Measurements from ENCODE around the gene CPM. TPM values are rescaled to one million over a fixed set of nuclear protein-coding genes. Genes with fewer than 3 reads are reported as not detected.

Gene CPM
- total RNA-seq, 1 donor from 2014 or later = 41.7 TPM

GRCh38 chr12:68832504-68832867, 100.5 kb downstream of the CPM start:
- TF ChIP-seq, protein P1, sequence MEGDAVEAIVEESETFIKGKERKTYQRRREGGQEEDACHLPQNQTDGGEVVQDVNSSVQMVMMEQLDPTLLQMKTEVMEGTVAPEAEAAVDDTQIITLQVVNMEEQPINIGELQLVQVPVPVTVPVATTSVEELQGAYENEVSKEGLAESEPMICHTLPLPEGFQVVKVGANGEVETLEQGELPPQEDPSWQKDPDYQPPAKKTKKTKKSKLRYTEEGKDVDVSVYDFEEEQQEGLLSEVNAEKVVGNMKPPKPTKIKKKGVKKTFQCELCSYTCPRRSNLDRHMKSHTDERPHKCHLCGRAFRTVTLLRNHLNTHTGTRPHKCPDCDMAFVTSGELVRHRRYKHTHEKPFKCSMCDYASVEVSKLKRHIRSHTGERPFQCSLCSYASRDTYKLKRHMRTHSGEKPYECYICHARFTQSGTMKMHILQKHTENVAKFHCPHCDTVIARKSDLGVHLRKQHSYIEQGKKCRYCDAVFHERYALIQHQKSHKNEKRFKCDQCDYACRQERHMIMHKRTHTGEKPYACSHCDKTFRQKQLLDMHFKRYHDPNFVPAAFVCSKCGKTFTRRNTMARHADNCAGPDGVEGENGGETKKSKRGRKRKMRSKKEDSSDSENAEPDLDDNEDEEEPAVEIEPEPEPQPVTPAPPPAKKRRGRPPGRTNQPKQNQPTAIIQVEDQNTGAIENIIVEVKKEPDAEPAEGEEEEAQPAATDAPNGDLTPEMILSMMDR (conservative IDR thresholded peaks at IDR 0.05; ENCODE audit: low read depth, low read length) = no peak
- H3K4me3 ChIP-seq (ENCODE audit: low read depth, low read length) = no peak overlapping the region
- DNase-seq (ENCODE audit: low read depth) = no peak

DNA sequence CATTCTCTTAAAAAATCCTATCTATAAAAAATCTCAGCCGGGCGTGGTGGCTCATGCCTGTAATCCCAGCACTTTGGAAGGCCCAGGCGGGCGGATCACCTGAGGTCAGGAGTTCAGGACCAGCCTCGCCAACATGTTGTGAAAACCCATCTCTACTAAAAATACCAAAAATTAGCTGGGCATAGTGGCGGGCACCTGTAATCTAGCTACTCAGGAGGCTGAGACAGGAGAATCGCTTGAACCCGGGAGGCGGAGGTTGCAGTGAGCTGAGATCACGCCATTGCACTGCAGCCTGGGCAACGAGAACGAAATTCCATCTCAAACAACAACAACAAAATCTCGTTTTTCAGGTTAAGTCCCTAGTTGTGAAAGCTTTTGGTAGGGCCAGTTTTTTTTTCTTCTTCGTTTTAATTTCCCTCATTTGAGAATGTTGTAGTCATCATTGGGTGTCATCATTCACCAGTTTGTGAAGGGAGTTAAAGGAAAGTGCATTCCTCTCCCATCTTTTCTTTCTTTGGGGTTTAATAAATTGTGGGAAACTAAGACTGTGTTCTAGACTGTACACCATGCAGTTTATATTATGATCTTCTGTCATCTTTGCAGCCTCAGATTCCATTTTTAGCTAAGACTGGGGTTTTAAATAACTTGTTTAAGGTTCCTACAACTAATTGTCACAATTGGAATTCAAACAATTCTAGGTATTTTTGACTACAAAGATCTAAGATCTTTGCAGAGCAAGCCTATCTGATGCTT, 101.0 kb downstream of the CPM start:
- TF ChIP-seq, protein P1 (conservative IDR thresholded peaks at IDR 0.05; ENCODE audit: low read depth, low read length) = no peak
- DNase-seq (ENCODE audit: low read depth) = no peak
- H3K4me3 ChIP-seq (ENCODE audit: low read depth, low read length) = no peak overlapping the region

GRCh38 chr12:68831272-68831671, 101.7 kb downstream of the CPM start:
- DNase-seq (ENCODE audit: low read depth) = no peak
- TF ChIP-seq, protein P1 (conservative IDR thresholded peaks at IDR 0.05; ENCODE audit: low read depth, low read length) = no peak
- H3K4me3 ChIP-seq (ENCODE audit: low read depth, low read length) = no peak overlapping the region

DNA sequence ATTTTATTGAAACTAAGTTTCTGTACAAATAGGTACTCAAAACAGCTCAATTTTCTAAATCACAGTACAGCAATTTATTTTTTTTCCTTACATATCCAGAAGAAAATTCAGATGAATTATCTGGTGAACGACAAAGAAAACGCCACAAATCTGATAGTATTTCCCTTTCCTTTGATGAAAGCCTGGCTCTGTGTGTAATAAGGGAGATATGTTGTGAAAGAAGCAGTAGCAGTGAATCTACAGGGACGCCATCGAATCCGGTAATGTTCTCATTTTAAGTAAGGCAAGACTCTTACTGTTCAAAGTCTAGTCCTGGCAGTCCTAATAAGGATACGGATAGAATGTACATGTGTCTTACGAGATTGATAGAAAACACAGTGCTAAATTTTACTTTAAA, 104.3 kb downstream of the CPM start:
- DNase-seq (ENCODE audit: low read depth) = no peak
- TF ChIP-seq, protein P1 (conservative IDR thresholded peaks at IDR 0.05; ENCODE audit: low read depth, low read length) = no peak
- no peak overlapping the region for H3K4me3 ChIP-seq (ENCODE audit: low read depth, low read length)

DNA sequence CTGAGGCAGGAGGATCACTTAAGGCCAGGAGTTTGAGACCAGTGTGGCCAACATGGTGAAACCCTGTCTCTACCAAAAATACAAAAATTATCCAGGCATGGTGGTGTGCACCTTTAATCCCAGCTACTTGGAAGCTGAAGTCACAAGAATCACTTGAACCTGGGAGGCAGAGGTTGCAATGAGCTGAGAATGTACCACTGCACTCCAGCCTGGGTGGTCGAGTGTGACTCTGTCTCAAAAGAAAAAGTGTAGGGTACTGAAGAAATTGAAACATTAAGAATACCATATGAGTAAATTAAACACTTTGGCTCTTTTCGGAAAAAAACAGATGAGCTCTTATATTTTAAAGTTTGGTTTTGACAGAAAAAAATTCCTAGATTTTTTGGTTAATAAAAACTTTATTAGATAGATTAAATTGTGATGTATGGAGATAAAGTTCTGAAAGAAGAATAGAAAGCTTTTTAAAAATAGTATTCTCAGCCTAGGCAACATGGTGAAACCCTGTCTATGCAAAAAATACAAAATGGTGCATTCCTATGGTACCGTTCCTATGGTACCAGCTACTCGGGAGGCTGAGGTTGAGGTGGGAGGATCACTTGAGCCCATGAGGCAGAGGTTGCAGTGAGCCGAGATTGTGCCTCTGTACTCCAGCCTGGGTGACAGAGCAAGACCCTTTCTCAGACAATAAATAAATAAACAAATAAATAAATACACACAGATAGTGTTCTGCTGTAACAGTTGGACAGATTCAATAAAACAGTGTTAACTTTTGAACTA, 104.9 kb downstream of the CPM start:
- H3K4me3 ChIP-seq (ENCODE audit: low read depth, low read length) = no peak overlapping the region
- TF ChIP-seq, protein P1 (conservative IDR thresholded peaks at IDR 0.05; ENCODE audit: low read depth, low read length) = no peak
- DNase-seq (ENCODE audit: low read depth) = no peak

DNA sequence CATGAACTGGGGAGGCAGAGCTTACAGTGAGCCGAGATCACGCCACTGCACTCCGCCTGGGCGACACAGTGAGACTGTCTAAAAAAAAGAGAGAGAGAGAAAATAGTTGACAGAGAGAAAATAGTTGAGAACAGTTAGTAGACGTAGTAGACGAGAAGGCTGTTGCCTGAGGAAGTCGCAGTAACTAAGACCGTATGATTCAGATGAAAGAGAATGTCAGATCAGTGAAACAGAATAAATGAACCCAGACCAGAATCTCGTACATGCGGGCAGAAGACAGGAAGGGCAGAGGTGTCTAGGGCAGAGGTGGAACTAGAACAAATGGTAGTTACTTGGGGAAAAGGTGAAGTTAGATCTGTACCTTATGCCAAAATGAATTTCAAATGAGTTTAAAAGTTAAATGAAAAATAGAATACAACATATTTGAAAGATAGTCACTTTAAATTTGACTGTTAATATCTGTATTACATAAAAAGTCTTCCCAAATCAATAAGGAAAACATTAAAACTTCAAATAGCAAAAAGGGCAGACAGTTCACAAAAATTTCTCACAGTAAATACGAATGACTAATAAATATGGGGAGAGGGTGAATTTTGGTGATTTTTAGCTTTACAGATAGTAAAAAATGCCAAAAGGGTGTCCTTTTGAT, 107.3 kb downstream of the CPM start:
- TF ChIP-seq, protein P1 (conservative IDR thresholded peaks at IDR 0.05; ENCODE audit: low read depth, low read length) = no peak
- no peak overlapping the region for H3K4me3 ChIP-seq (ENCODE audit: low read depth, low read length)
- DNase-seq (ENCODE audit: low read depth) = no peak
